SK-N-MC (cell line): ENCODE results near the gene S100P.

ENCODE experiments used
- EZH2 ChIP-seq: fragments of 200-600 bp; sonication (generic); IDR thresholded peaks from one replicate; pipeline ENCODE4 v1.6.1; 2017; ENCODE audit warnings: antibody characterized with exemption
- POLR2AphosphoS5 ChIP-seq: IDR thresholded peaks from 2 replicates; pipeline ENCODE4 v1.6.1; 2012; ENCODE audit warnings: mild to moderate bottlenecking, low read depth, low read length, borderline replicate concordance

- no peak for TF ChIP-seq EZH2
- peak; percentile 83; the same call in 1 of the 2 replicates for TF ChIP-seq POLR2AphosphoS5
These were observed 22.6 kb downstream of the S100P start, which contains the start of gene BLOC1S4 for GRCh38 chr4:6716018-6716911.
